ENCODE data around the gene CNTN1.

Gene CNTN1

GRCh38 chr12:40829738-40830144, 137.5 kb downstream of the CNTN1 start:
- no peaks in the 10 kb centered on the region for H3K36me3 ChIP-seq (ENCODE audit: control insufficient read depth in 2 of 2, insufficient read depth in 2 of 2, low read length in 2 of 2)
- H3K4me3 ChIP-seq (ENCODE audit: low read length in 2 of 2), result no peak overlapping the region
- no peak overlapping the region for H3K27ac ChIP-seq (ENCODE audit: low read depth in 2 of 2, low read length in 2 of 2)
- H3K9ac ChIP-seq (ENCODE audit: low read depth in 1 of 2, low read length in 2 of 2), result no peak overlapping the region
- no peaks in the 10 kb centered on the region for H3K27me3 ChIP-seq (ENCODE audit: control insufficient read depth in 2 of 2, insufficient read depth in 2 of 2, low read length in 2 of 2)
- H3K4me1 ChIP-seq (ENCODE audit: control insufficient read depth in 2 of 2, insufficient read depth in 2 of 2, low read length in 2 of 2), result no peaks in the 10 kb centered on the region
- no peaks in the 10 kb centered on the region for H3K9me3 ChIP-seq (ENCODE audit: control insufficient read depth in 2 of 2, low read length in 2 of 2)

- no peak overlapping the region for H3K9ac ChIP-seq (ENCODE audit: low read depth in 1 of 2, low read length in 2 of 2)
- no peak overlapping the region for H3K27ac ChIP-seq (ENCODE audit: low read depth in 2 of 2, low read length in 2 of 2)
- no peaks in the 10 kb centered on the region for H3K9me3 ChIP-seq (ENCODE audit: control insufficient read depth in 2 of 2, low read length in 2 of 2)
- no peaks in the 10 kb centered on the region for H3K27me3 ChIP-seq (ENCODE audit: control insufficient read depth in 2 of 2, insufficient read depth in 2 of 2, low read length in 2 of 2)
- no peaks in the 10 kb centered on the region for H3K4me1 ChIP-seq (ENCODE audit: control insufficient read depth in 2 of 2, insufficient read depth in 2 of 2, low read length in 2 of 2)
- H3K36me3 ChIP-seq (ENCODE audit: control insufficient read depth in 2 of 2, insufficient read depth in 2 of 2, low read length in 2 of 2), result no peaks in the 10 kb centered on the region
- H3K4me3 ChIP-seq (ENCODE audit: low read length in 2 of 2), result no peak overlapping the region
Observed at GRCh38 chr12:40831916-40832315, 139.7 kb downstream of the CNTN1 start.

DNA sequence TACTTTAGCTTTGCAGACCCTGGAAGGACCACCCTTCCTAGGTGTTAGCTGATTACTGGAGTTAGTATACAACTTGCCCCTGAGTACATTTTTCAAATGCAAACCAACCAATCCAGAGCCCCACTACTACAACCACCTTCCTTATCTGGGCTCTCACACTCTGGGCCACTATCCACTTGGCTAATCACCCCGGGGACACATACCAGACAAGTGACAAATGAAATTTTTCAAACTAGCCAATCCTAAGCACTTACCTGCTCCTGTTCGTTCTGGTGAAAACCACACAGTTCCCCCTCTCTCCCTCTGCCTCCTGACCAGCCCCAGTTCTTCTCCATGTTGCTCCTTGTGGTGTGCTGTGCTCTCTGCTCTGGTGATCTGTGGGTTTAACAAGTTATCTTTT, 140.4 kb downstream of the CNTN1 start:
- no peaks in the 10 kb centered on the region for H3K9me3 ChIP-seq (ENCODE audit: control insufficient read depth in 2 of 2, low read length in 2 of 2)

DNA sequence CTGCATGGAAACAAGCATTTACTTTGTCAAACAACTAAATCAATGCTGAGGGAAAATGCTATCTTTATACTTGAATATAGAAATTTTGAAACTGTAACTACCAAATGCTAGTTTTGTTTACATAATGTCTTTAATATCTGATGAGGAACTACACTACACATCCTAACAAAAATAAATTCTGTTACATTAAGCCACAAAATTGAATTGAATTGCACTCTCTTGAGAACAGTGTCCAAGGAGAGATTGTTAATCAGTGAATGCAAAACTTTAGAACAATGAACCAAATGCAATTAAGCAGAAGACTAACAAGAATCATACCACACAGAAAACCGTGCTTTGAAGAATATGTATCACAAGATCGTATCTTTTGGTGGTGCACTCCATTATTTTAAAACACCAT, 141.6 kb downstream of the CNTN1 start:
- no peak overlapping the region for H3K9ac ChIP-seq (ENCODE audit: low read depth in 1 of 2, low read length in 2 of 2)
- H3K36me3 ChIP-seq (ENCODE audit: control insufficient read depth in 2 of 2, insufficient read depth in 2 of 2, low read length in 2 of 2), result no peaks in the 10 kb centered on the region
- H3K4me3 ChIP-seq (ENCODE audit: low read length in 2 of 2), result no peak overlapping the region
- H3K27ac ChIP-seq (ENCODE audit: low read depth in 2 of 2, low read length in 2 of 2), result no peak overlapping the region
- H3K4me1 ChIP-seq (ENCODE audit: control insufficient read depth in 2 of 2, insufficient read depth in 2 of 2, low read length in 2 of 2), result no peaks in the 10 kb centered on the region
- no peaks in the 10 kb centered on the region for H3K27me3 ChIP-seq (ENCODE audit: control insufficient read depth in 2 of 2, insufficient read depth in 2 of 2, low read length in 2 of 2)
- H3K9me3 ChIP-seq (ENCODE audit: control insufficient read depth in 2 of 2, low read length in 2 of 2), result no peaks in the 10 kb centered on the region

More for the DNA sequence above, 140.4 kb downstream of the CNTN1 start:
- Histone ChIP-seq H3K27me3 (ENCODE audit: control insufficient read depth in 2 of 2, insufficient read depth in 2 of 2, low read length in 2 of 2) (no peaks in the 10 kb centered on the region), H3K36me3 (ENCODE audit: control insufficient read depth in 2 of 2, insufficient read depth in 2 of 2, low read length in 2 of 2) (no peaks in the 10 kb centered on the region), H3K9ac (ENCODE audit: low read depth in 1 of 2, low read length in 2 of 2) (no peak overlapping the region), H3K4me3 (ENCODE audit: low read length in 2 of 2) (no peak overlapping the region), H3K4me1 (ENCODE audit: control insufficient read depth in 2 of 2, insufficient read depth in 2 of 2, low read length in 2 of 2) (no peaks in the 10 kb centered on the region), H3K27ac (ENCODE audit: low read depth in 2 of 2, low read length in 2 of 2) (no peak overlapping the region)

DNA sequence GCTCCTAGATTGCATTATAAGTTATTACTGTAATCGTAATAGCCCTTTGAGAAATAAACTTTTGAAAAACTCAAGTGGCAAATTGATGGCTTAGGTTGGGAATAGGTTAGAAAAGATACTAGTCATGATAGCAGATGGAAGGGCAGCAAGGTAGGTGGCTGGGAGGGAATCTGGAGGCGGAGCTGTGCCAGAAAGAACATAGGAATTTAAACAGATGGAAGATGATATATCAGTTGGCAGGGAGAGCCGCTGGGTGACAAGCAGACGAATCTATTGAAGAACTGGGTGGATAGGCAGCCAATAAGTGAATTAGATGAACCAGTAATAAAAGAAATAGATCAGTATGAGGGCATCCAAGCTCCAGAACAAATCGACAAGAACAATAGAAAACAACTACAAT, 142.1 kb downstream of the CNTN1 start:
- no peak overlapping the region for H3K9ac ChIP-seq (ENCODE audit: low read depth in 1 of 2, low read length in 2 of 2)
- no peaks in the 10 kb centered on the region for H3K27me3 ChIP-seq (ENCODE audit: control insufficient read depth in 2 of 2, insufficient read depth in 2 of 2, low read length in 2 of 2)
- no peak overlapping the region for H3K27ac ChIP-seq (ENCODE audit: low read depth in 2 of 2, low read length in 2 of 2)
- no peaks in the 10 kb centered on the region for H3K4me1 ChIP-seq (ENCODE audit: control insufficient read depth in 2 of 2, insufficient read depth in 2 of 2, low read length in 2 of 2)
- H3K4me3 ChIP-seq (ENCODE audit: low read length in 2 of 2), result no peak overlapping the region
- H3K9me3 ChIP-seq (ENCODE audit: control insufficient read depth in 2 of 2, low read length in 2 of 2), result no peaks in the 10 kb centered on the region
- no peaks in the 10 kb centered on the region for H3K36me3 ChIP-seq (ENCODE audit: control insufficient read depth in 2 of 2, insufficient read depth in 2 of 2, low read length in 2 of 2)

DNA sequence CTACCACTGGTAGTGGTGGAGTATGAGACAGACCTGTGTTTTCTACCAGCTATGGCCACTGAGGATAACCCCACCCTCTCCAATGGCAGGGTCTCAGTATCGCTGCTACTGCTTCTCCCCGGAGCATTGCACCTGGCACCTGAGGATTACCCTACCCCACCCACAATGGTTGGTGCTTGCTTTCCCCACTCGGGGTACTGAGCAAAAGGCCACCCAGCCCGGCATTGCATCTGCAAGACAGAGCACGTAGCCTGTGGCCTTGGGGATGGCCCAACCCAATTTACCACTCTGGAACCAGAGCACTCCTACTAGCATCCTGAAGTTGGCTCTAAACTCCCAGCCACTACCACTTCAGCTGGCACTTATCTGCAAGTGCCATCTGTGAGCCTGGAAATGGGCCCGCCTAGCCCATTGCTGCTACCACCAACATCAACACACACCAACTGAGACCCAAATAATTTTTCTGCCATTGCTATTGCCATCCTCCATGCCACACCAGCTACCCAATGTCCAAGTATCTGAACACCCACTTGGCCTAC, 145.7 kb downstream of the CNTN1 start:
- Histone ChIP-seq H3K27ac (ENCODE audit: low read depth in 2 of 2, low read length in 2 of 2) (no peak overlapping the region), H3K27me3 (ENCODE audit: control insufficient read depth in 2 of 2, insufficient read depth in 2 of 2, low read length in 2 of 2) (no peaks in the 10 kb centered on the region), H3K9ac (ENCODE audit: low read depth in 1 of 2, low read length in 2 of 2) (no peak overlapping the region), H3K4me3 (ENCODE audit: low read length in 2 of 2) (no peak overlapping the region), H3K9me3 (ENCODE audit: control insufficient read depth in 2 of 2, low read length in 2 of 2) (no peaks in the 10 kb centered on the region), H3K36me3 (ENCODE audit: control insufficient read depth in 2 of 2, insufficient read depth in 2 of 2, low read length in 2 of 2) (no peaks in the 10 kb centered on the region), H3K4me1 (ENCODE audit: control insufficient read depth in 2 of 2, insufficient read depth in 2 of 2, low read length in 2 of 2) (no peaks in the 10 kb centered on the region)

- Histone ChIP-seq H3K36me3 (ENCODE audit: control insufficient read depth in 2 of 2, insufficient read depth in 2 of 2, low read length in 2 of 2) (no peaks in the 10 kb centered on the region), H3K27me3 (ENCODE audit: control insufficient read depth in 2 of 2, insufficient read depth in 2 of 2, low read length in 2 of 2) (no peaks in the 10 kb centered on the region), H3K4me3 (ENCODE audit: low read length in 2 of 2) (no peak overlapping the region), H3K9ac (ENCODE audit: low read depth in 1 of 2, low read length in 2 of 2) (no peak overlapping the region), H3K4me1 (ENCODE audit: control insufficient read depth in 2 of 2, insufficient read depth in 2 of 2, low read length in 2 of 2) (no peaks in the 10 kb centered on the region), H3K9me3 (ENCODE audit: control insufficient read depth in 2 of 2, low read length in 2 of 2) (no peaks in the 10 kb centered on the region), H3K27ac (ENCODE audit: low read depth in 2 of 2, low read length in 2 of 2) (no peak overlapping the region)
Observed at GRCh38 chr12:40843495-40843894, 151.3 kb downstream of the CNTN1 start.

- no peaks in the 10 kb centered on the region for H3K27me3 ChIP-seq (ENCODE audit: control insufficient read depth in 2 of 2, insufficient read depth in 2 of 2, low read length in 2 of 2)
- H3K4me1 ChIP-seq (ENCODE audit: control insufficient read depth in 2 of 2, insufficient read depth in 2 of 2, low read length in 2 of 2), result no peaks in the 10 kb centered on the region
- no peaks in the 10 kb centered on the region for H3K36me3 ChIP-seq (ENCODE audit: control insufficient read depth in 2 of 2, insufficient read depth in 2 of 2, low read length in 2 of 2)
- no peaks in the 10 kb centered on the region for H3K9me3 ChIP-seq (ENCODE audit: control insufficient read depth in 2 of 2, low read length in 2 of 2)
- no peak overlapping the region for H3K9ac ChIP-seq (ENCODE audit: low read depth in 1 of 2, low read length in 2 of 2)
- no peak overlapping the region for H3K4me3 ChIP-seq (ENCODE audit: low read length in 2 of 2)
- no peak overlapping the region for H3K27ac ChIP-seq (ENCODE audit: low read depth in 2 of 2, low read length in 2 of 2)
Observed at GRCh38 chr12:40853221-40853620, 161.0 kb downstream of the CNTN1 start.

DNA sequence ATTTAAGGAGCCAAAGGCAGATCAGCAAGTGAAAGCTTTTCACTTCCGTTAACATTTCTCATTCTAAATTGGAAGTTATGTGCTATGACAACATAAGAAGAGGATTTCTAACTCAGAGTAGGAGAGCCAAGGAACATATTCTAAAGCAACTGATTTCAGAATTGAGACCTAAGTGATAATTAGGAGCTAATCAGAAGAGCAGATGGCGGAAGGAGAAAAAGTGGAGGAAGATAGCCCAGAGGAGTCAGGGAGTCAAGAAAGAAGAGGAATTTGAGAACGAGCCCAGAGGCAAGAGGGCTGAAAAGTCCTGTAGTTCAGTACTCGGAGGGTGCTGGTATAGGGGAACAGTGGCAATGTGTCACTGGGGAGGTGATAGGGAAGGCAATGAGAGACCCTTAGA, 162.4 kb downstream of the CNTN1 start:
- H3K36me3 ChIP-seq (ENCODE audit: control insufficient read depth in 2 of 2, insufficient read depth in 2 of 2, low read length in 2 of 2), result no peaks in the 10 kb centered on the region
- H3K27me3 ChIP-seq (ENCODE audit: control insufficient read depth in 2 of 2, insufficient read depth in 2 of 2, low read length in 2 of 2), result no peaks in the 10 kb centered on the region
- H3K9ac ChIP-seq (ENCODE audit: low read depth in 1 of 2, low read length in 2 of 2), result no peak overlapping the region
- H3K4me1 ChIP-seq (ENCODE audit: control insufficient read depth in 2 of 2, insufficient read depth in 2 of 2, low read length in 2 of 2), result no peaks in the 10 kb centered on the region
- H3K9me3 ChIP-seq (ENCODE audit: control insufficient read depth in 2 of 2, low read length in 2 of 2), result no peaks in the 10 kb centered on the region
- H3K4me3 ChIP-seq (ENCODE audit: low read length in 2 of 2), result no peak overlapping the region
- H3K27ac ChIP-seq (ENCODE audit: low read depth in 2 of 2, low read length in 2 of 2), result no peak overlapping the region

DNA sequence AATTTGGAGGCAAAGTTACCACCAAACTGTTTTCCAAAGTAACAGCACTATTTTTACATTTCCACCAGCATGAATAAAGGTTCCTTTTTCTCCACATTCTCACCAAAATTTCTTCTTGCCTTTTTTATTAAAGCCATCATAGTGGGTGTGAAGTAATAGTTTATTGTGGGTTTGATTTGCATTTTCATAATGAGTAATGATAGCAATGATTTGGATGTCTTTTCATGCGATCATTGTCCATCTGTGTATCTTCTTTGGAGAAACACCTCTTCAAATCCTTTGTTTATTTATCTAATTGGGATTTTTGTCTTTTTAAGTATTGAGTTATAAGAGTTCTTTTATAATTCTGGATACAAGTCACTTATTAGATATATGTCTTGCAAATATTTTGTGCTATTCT, 172.7 kb downstream of the CNTN1 start:
- Histone ChIP-seq H3K4me3 (ENCODE audit: low read length in 2 of 2) (no peak overlapping the region), H3K9ac (ENCODE audit: low read depth in 1 of 2, low read length in 2 of 2) (no peak overlapping the region), H3K9me3 (ENCODE audit: control insufficient read depth in 2 of 2, low read length in 2 of 2) (no peaks in the 10 kb centered on the region), H3K36me3 (ENCODE audit: control insufficient read depth in 2 of 2, insufficient read depth in 2 of 2, low read length in 2 of 2) (no peaks in the 10 kb centered on the region), H3K27me3 (ENCODE audit: control insufficient read depth in 2 of 2, insufficient read depth in 2 of 2, low read length in 2 of 2) (no peaks in the 10 kb centered on the region), H3K27ac (ENCODE audit: low read depth in 2 of 2, low read length in 2 of 2) (no peak overlapping the region), H3K4me1 (ENCODE audit: control insufficient read depth in 2 of 2, insufficient read depth in 2 of 2, low read length in 2 of 2) (no peaks in the 10 kb centered on the region)

DNA sequence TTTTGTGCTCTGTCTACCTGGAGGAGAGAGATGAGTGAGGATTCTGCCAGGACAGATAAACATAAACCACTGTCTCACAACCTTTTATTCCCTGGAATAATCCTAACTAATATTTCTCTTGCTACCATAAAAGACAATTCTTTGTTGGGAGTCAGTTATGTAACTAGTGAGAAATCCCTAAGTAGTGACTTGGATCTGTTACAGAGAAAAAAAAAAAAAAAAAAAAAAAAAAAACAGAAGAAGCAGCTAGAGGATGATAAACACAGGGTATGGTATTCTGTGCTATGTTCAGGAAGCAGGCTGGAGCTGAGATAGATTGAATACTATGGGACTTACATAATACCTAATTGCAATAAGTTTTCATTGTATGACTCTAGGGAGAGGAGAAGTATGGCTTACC, 178.7 kb downstream of the CNTN1 start:
- no peaks in the 10 kb centered on the region for H3K4me1 ChIP-seq (ENCODE audit: control insufficient read depth in 2 of 2, insufficient read depth in 2 of 2, low read length in 2 of 2)
- H3K27me3 ChIP-seq (ENCODE audit: control insufficient read depth in 2 of 2, insufficient read depth in 2 of 2, low read length in 2 of 2), result no peaks in the 10 kb centered on the region
- no peak overlapping the region for H3K9ac ChIP-seq (ENCODE audit: low read depth in 1 of 2, low read length in 2 of 2)
- H3K9me3 ChIP-seq (ENCODE audit: control insufficient read depth in 2 of 2, low read length in 2 of 2), result no peaks in the 10 kb centered on the region
- H3K36me3 ChIP-seq (ENCODE audit: control insufficient read depth in 2 of 2, insufficient read depth in 2 of 2, low read length in 2 of 2), result no peaks in the 10 kb centered on the region
- H3K27ac ChIP-seq (ENCODE audit: low read depth in 2 of 2, low read length in 2 of 2), result no peak overlapping the region
- no peak overlapping the region for H3K4me3 ChIP-seq (ENCODE audit: low read length in 2 of 2)
